Neural cell (in vitro differentiated cells): ENCODE results near the gene LCORL. TPM values are rescaled to one million over a fixed set of nuclear protein-coding genes. Genes with fewer than 3 reads are reported as not detected.

Experiments
- H2AFZ ChIP-seq: fragments of 200-600, 300-800 bp; sonication (generic), shearing (Covaris generic); 2 replicates; pipeline ENCODE4 v1.6.0; 2014; ENCODE audit warnings: low read depth, mild to moderate bottlenecking, antibody characterized with exemption, low read length, moderate library complexity
- H3F3A ChIP-seq: fragments of 200-600 bp; shearing (Covaris generic); 2 replicates; pipeline ENCODE4 v1.6.1; 2016; ENCODE audit warnings: mild to moderate bottlenecking, moderate library complexity, mixed read lengths, antibody characterized with exemption, low read length; ENCODE audit not compliant: insufficient read depth, poor library complexity, severe bottlenecking
- H3K27ac ChIP-seq: fragments of 200-600, 300-800 bp; sonication (generic), shearing (Covaris generic); 2 replicates; pipeline ENCODE4 v1.5.1; 2014; ENCODE audit warnings: mild to moderate bottlenecking, low read length, moderate library complexity
- H3K27me3 ChIP-seq: fragments of 300-800, 200-600 bp; sonication (generic), shearing (Covaris generic); 2 replicates; pipeline ENCODE4 v1.6.0; 2014; ENCODE audit warnings: mild to moderate bottlenecking, low read depth, low read length, moderate library complexity; ENCODE audit not compliant: insufficient read depth
- H3K36me3 ChIP-seq: fragments of 300-800, 200-600 bp; sonication (generic), shearing (Covaris generic); 2 replicates; pipeline ENCODE4 v1.5.1; 2014; ENCODE audit warnings: mild to moderate bottlenecking, antibody characterized with exemption, low read length, moderate library complexity; ENCODE audit not compliant: insufficient read depth
- H3K4me2 ChIP-seq: fragments of 300-800, 200-600 bp; sonication (generic), shearing (Covaris generic); 2 replicates; pipeline ENCODE4 v1.6.0; 2014; ENCODE audit warnings: mild to moderate bottlenecking, low read length
- H3K4me3 ChIP-seq: fragments of 300-800, 200-600 bp; sonication (generic), shearing (Covaris generic); 2 replicates; pipeline ENCODE4 v1.5.1; 2014; ENCODE audit warnings: mild to moderate bottlenecking, low read length, moderate library complexity
- H3K79me2 ChIP-seq: fragments of 200-600 bp; shearing (Covaris generic); replicated peaks from 2 replicates; pipeline ENCODE4 v1.6.0; 2014; ENCODE audit warnings: mild to moderate bottlenecking, low read length, moderate library complexity; ENCODE audit not compliant: insufficient read depth
- H3K9ac ChIP-seq: fragments of 300-800, 200-600 bp; sonication (generic), shearing (Covaris generic); 2 replicates; pipeline ENCODE4 v1.6.1; 2016; ENCODE audit warnings: mild to moderate bottlenecking, low read length, mixed read lengths
- H3K9me2 ChIP-seq: fragments of 200-600 bp; shearing (Covaris generic); 2 replicates; pipeline ENCODE4 v1.6.1; 2016; ENCODE audit warnings: mild to moderate bottlenecking, low read length, mixed read lengths; ENCODE audit not compliant: insufficient read depth
- H3K9me3 ChIP-seq: fragments of 200-600, 300-800 bp; sonication (generic), shearing (Covaris generic); 2 replicates; pipeline ENCODE4 v1.6.1; 2016; ENCODE audit warnings: mild to moderate bottlenecking, mixed run types, low read length, moderate library complexity, mixed read lengths
- H4K20me1 ChIP-seq: fragments of 200-600 bp; shearing (Covaris generic); 2 replicates; pipeline ENCODE4 v1.6.1; 2016; ENCODE audit warnings: mild to moderate bottlenecking, mixed run types; ENCODE audit not compliant: insufficient read depth
- CTCF ChIP-seq: fragments of 450-650 bp; IDR thresholded peaks from 2 replicates; pipeline ENCODE4 v1.5.1; 2014; ENCODE audit warnings: antibody characterized with exemption, mild to moderate bottlenecking, moderate library complexity; ENCODE audit not compliant: poor library complexity, severe bottlenecking
- EP300 ChIP-seq: fragments of 450-650 bp; conservative IDR thresholded peaks from 2 replicates; pipeline ENCODE4 v1.6.1; 2014; ENCODE audit warnings: antibody characterized with exemption, mild to moderate bottlenecking, moderate library complexity; ENCODE audit not compliant: poor library complexity, severe bottlenecking
- EZH2 ChIP-seq: fragments of 200-600, 300-800 bp; shearing (Covaris generic), sonication (generic); IDR thresholded peaks from 2 replicates; pipeline ENCODE4 v1.6.1; 2014; ENCODE audit warnings: antibody characterized with exemption, low read length, borderline replicate concordance, mild to moderate bottlenecking; ENCODE audit not compliant: insufficient read depth, poor library complexity, severe bottlenecking
- MXI1 ChIP-seq: fragments of 450-650 bp; conservative IDR thresholded peaks from 2 replicates; pipeline ENCODE4 v1.6.1; 2014; ENCODE audit warnings: antibody characterized with exemption, mild to moderate bottlenecking; ENCODE audit not compliant: poor library complexity, severe bottlenecking
- POLR2AphosphoS5 ChIP-seq: IDR thresholded peaks from 2 replicates; pipeline ENCODE4 v1.6.1; 2012
- RAD21 ChIP-seq: fragments of 450-650 bp; conservative IDR thresholded peaks from 2 replicates; pipeline ENCODE4 v1.6.1; 2014; ENCODE audit warnings: antibody characterized with exemption, mild to moderate bottlenecking, moderate library complexity
- SMC3 ChIP-seq: fragments of 450-650 bp; conservative IDR thresholded peaks from 2 replicates; pipeline ENCODE4 v1.6.1; 2014; ENCODE audit warnings: antibody characterized with exemption, mild to moderate bottlenecking, moderate library complexity; ENCODE audit not compliant: poor library complexity
- TAF1 ChIP-seq: IDR thresholded peaks from 2 replicates; pipeline ENCODE4 v1.6.1; 2012; ENCODE audit warnings: low read depth
- polyA plus RNA-seq: library from polyadenylated mRNA; depleted of rRNA; stranded (reverse); fragments of >200 nt; gene quantifications from 2 replicates; pipeline ENCODE4 v1.2.3, GENCODE V29; 2014

LCORL gene
- polyA plus RNA-seq, 1 donor from 2014 or later, result 49.0 TPM

- no peaks in the 10 kb centered on the region for H4K20me1 ChIP-seq
- H3K9ac ChIP-seq, result no peak overlapping the region
- H3F3A ChIP-seq, result peaks cover 4% of the 10 kb centered on the region
- H3K4me3 ChIP-seq, result no peak overlapping the region
- no peak overlapping the region for H3K4me2 ChIP-seq
- peaks cover 64% of the 10 kb centered on the region for H3K79me2 ChIP-seq
- no peaks in the 10 kb centered on the region for H3K27me3 ChIP-seq
- no peaks in the 10 kb centered on the region for H3K9me3 ChIP-seq
- H3K9me2 ChIP-seq, result no peaks in the 10 kb centered on the region
- TF ChIP-seq EZH2 (no peak), CTCF (no peak), RAD21 (no peak)
- no peak overlapping the region for H2AFZ ChIP-seq
- H3K27ac ChIP-seq, result no peak overlapping the region
- no peaks in the 10 kb centered on the region for H3K36me3 ChIP-seq
Measured at GRCh38 chr4:17812801-17813200, 208.8 kb downstream of the LCORL start.

- no peaks in the 10 kb centered on the region for H3K9me3 ChIP-seq
- no peaks in the 10 kb centered on the region for H3K36me3 ChIP-seq
- no peak overlapping the region for H3K9ac ChIP-seq
- peak overlapping the region; percentile 90 for H3K4me3 ChIP-seq
- peaks cover 4% of the 10 kb centered on the region for H3F3A ChIP-seq
- H3K79me2 ChIP-seq, result peaks cover 71% of the 10 kb centered on the region
- TF ChIP-seq TAF1 (no peak), POLR2AphosphoS5 (no peak), RAD21 (no peak), SMC3 (no peak), MXI1 (no peak)
- no peak overlapping the region for H2AFZ ChIP-seq
- H4K20me1 ChIP-seq, result no peaks in the 10 kb centered on the region
- no peaks in the 10 kb centered on the region for H3K9me2 ChIP-seq
- H3K4me2 ChIP-seq, result peak overlapping the region; percentile 46
- no peaks in the 10 kb centered on the region for H3K27me3 ChIP-seq
- H3K27ac ChIP-seq, result no peak overlapping the region
Measured at GRCh38 chr4:17812125-17812524, 209.4 kb downstream of the LCORL start.

GRCh38 chr4:17811078-17811603 lies 210.4 kb downstream of the LCORL start:
- Histone ChIP-seq H3K9me2 (no peaks in the 10 kb centered on the region), H3K4me2 (peak overlapping the region; percentile 46), H3K79me2 (peaks cover 81% of the 10 kb centered on the region), H3K27ac (no peak overlapping the region), H3K9ac (peak overlapping the region; percentile 45), H3K27me3 (no peaks in the 10 kb centered on the region), H3K36me3 (no peaks in the 10 kb centered on the region), H4K20me1 (no peaks in the 10 kb centered on the region), H3F3A (peaks cover 4% of the 10 kb centered on the region), H2AFZ (peak overlapping the region; percentile 30), H3K9me3 (no peaks in the 10 kb centered on the region), H3K4me3 (peak overlapping the region; percentile 90)
- peak; percentile 25 for TF ChIP-seq MXI1
- peak; percentile 15 for TF ChIP-seq CTCF
- no peak for TF ChIP-seq EP300
